Mesendoderm (in vitro differentiated cells): ENCODE data around the gene ERGIC1.

Experiments
- DNase-seq: peaks from one replicate; pipeline ENCODE4 v3.0.0; 2013
- H2AK5ac ChIP-seq: 2 replicates; pipeline ENCODE4 v1.6.1; 2013; ENCODE audit warnings: low read length, inconsistent platforms
- H2BK120ac ChIP-seq: 2 replicates; pipeline ENCODE4 v1.6.1; 2013; ENCODE audit warnings: low read depth, mild to moderate bottlenecking, low read length, moderate library complexity, mixed read lengths
- H2BK15ac ChIP-seq: replicated peaks from 2 replicates; pipeline ENCODE4 v1.6.1; 2013; ENCODE audit warnings: low read depth, mild to moderate bottlenecking, moderate library complexity
- H2BK5ac ChIP-seq: 2 replicates; pipeline ENCODE4 v1.6.1; 2013; ENCODE audit warnings: low read length, inconsistent platforms
- H3K18ac ChIP-seq: 2 replicates; pipeline ENCODE4 v1.6.1; 2013; ENCODE audit warnings: mild to moderate bottlenecking, low read length, mixed read lengths
- H3K23ac ChIP-seq: one replicate; pipeline ENCODE4 v1.6.1; 2013; ENCODE audit warnings: low read length
- H3K27ac ChIP-seq: 2 replicates; pipeline ENCODE4 v1.5.1; 2013; ENCODE audit warnings: low read depth, mild to moderate bottlenecking, inconsistent platforms, low read length, moderate library complexity
- H3K27me3 ChIP-seq: 2 replicates; pipeline ENCODE4 v1.6.1; 2013; ENCODE audit warnings: low read length, control low read depth, mild to moderate bottlenecking, inconsistent platforms; ENCODE audit not compliant: insufficient read depth, poor library complexity
- H3K36me3 ChIP-seq: 2 replicates; pipeline ENCODE4 v1.6.1; 2013; ENCODE audit warnings: low read length, inconsistent platforms; ENCODE audit not compliant: control insufficient read depth, insufficient read depth
- H3K4ac ChIP-seq: one replicate; pipeline ENCODE4 v1.6.1; 2013; ENCODE audit warnings: low read depth, mild to moderate bottlenecking, low read length, moderate library complexity
- H3K4me1 ChIP-seq: 2 replicates; pipeline ENCODE4 v1.6.1; 2013; ENCODE audit warnings: low read depth, low read length, inconsistent platforms; ENCODE audit not compliant: control insufficient read depth
- H3K4me2 ChIP-seq: 2 replicates; pipeline ENCODE4 v1.6.1; 2013; ENCODE audit warnings: low read length
- H3K4me3 ChIP-seq: 2 replicates; pipeline ENCODE4 v1.5.1; 2013; ENCODE audit warnings: mild to moderate bottlenecking, low read length
- H3K56ac ChIP-seq: one replicate; pipeline ENCODE4 v1.6.1; 2013; ENCODE audit warnings: low read length
- H3K79me1 ChIP-seq: 2 replicates; pipeline ENCODE4 v1.6.1; 2013; ENCODE audit warnings: low read length, inconsistent platforms
- H3K79me2 ChIP-seq: 2 replicates; pipeline ENCODE4 v1.6.1; 2013; ENCODE audit warnings: mild to moderate bottlenecking, low read length; ENCODE audit not compliant: control insufficient read depth, insufficient read depth
- H3K9ac ChIP-seq: 2 replicates; pipeline ENCODE4 v1.6.1; 2013; ENCODE audit warnings: low read length, inconsistent platforms
- H4K5ac ChIP-seq: one replicate; pipeline ENCODE4 v1.6.1; 2013; ENCODE audit warnings: low read length
- H4K8ac ChIP-seq: one replicate; pipeline ENCODE4 v1.6.1; 2013; ENCODE audit warnings: low read depth, mild to moderate bottlenecking, control low read depth, low read length, moderate library complexity
- WGBS: extraction: QIAGEN DNeasy Blood & Tissue Kit; methylation state at CpG from one replicate; pipeline ENCODE4 v1.1.7; 2013; ENCODE audit warnings: low lambda C conversion rate, missing lambda C conversion rate; ENCODE audit not compliant: insufficient coverage; ENCODE audit errors: extremely low coverage; 5-methylcytosine and 5-hydroxymethylcytosine counted together

The ERGIC1 gene

DNA sequence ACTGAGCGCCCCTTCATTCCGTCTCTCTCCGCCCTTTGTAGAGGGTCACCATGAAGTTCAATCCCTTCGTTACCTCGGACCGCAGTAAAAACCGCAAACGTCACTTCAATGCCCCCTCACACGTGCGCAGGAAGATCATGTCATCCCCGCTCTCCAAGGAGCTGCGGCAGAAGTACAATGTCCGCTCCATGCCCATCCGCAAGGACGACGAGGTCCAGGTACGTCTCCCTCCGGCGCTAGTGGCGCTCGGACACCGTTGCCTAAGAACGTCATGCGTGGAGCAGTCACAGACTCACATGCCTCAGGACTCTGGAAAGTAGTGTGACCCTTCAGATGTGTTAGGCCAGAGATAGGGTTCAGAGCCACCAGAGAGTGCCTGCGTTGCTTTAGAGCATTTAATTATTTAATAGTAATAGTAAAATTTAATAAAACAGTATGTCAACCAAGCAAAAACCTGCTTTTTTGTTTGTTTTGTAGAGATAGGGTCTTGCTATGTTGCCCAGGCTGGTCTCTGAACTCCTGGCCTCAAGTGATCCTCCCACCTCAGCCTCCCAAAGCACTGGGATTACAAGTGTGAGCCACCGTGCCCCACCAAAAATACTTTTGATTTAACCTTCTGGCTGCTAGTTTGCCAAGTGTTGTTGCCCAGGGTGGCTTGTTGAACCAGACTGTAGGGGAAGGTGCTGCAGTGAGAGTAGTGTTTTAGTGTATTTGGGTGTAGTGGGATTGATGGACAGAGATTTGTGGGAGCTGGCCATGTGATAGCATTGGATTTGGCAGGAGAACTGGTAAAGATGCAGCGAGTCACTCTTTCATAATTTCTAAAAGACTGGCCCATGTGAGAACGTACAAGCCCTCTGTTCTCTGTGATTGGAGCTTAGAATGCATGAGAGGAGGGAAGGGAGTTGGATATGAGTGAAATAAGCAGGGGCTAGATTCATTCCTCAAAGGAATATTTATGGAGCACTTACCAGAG, 126.1 kb downstream of the ERGIC1 start:
- Histone ChIP-seq H3K4ac (no peak overlapping the region), H3K9ac (peak overlapping the region; percentile 91), H3K79me2 (no peaks in the 10 kb centered on the region), H3K27me3 (no peaks in the 10 kb centered on the region), H2BK120ac (no peak overlapping the region), H3K79me1 (peaks cover 8% of the 10 kb centered on the region), H3K4me3 (peak overlapping the region; percentile 89), H2BK15ac (no peak overlapping the region), H4K5ac (no peak overlapping the region), H3K27ac (no peak overlapping the region), H3K36me3 (no peaks in the 10 kb centered on the region), H3K56ac (peak overlapping the region; percentile 97), H3K4me2 (peak overlapping the region; percentile 85), H4K8ac (peak overlapping the region; percentile 13), H3K18ac (no peak overlapping the region), H3K23ac (no peak overlapping the region), H3K4me1 (no peaks in the 10 kb centered on the region), H2AK5ac (no peak overlapping the region), H2BK5ac (no peak overlapping the region)
- DNase-seq: no peak
- WGBS: no CpG with 5 or more reads among the region's 28 CpGs

DNA sequence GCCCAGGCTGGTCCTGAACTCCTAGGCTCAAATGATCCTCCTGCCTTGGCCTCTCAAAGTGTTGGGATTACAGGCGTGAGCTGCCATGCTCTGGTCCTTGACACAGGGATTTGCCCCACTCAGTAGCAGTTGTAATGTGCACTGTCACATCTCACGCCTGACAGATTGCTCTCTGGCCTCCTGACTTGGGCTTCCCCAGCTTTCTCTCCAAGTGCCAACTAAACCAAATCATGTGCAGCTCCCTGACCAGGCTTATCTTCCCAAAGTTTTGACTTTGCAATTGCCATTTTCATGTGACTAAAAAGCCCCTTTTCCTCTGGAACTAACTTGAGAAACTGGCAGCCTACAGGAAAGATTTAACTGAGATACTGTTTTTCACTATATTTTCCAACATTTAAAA, 135.9 kb downstream of the ERGIC1 start:
- Histone ChIP-seq H3K18ac (no peak overlapping the region), H4K8ac (no peak overlapping the region), H3K4me2 (no peak overlapping the region), H3K36me3 (peaks cover 2% of the 10 kb centered on the region), H3K23ac (no peak overlapping the region), H3K79me2 (no peaks in the 10 kb centered on the region), H3K27ac (no peak overlapping the region), H3K27me3 (peaks cover 3% of the 10 kb centered on the region), H2BK15ac (no peak overlapping the region), H3K4me3 (no peak overlapping the region), H2AK5ac (no peak overlapping the region), H3K4me1 (no peaks in the 10 kb centered on the region), H3K9ac (no peak overlapping the region), H2BK120ac (no peak overlapping the region), H4K5ac (no peak overlapping the region), H3K79me1 (no peaks in the 10 kb centered on the region), H2BK5ac (no peak overlapping the region), H3K56ac (no peak overlapping the region), H3K4ac (no peak overlapping the region)
- no peak for DNase-seq
- WGBS: no CpG with 5 or more reads among the region's 2 CpGs

GRCh38 chr5:172971482-172971881, 137.4 kb downstream of the ERGIC1 start:
- no peak for DNase-seq
- no peak overlapping the region for H3K9ac ChIP-seq
- no CpG with 5 or more reads among the region's 3 CpGs for WGBS

GRCh38 chr5:172972552-172972951, 138.5 kb downstream of the ERGIC1 start:
- H3K56ac ChIP-seq: no peak overlapping the region
- H3K27me3 ChIP-seq: peaks cover 3% of the 10 kb centered on the region
- no peak overlapping the region for H3K4ac ChIP-seq
- no peak overlapping the region for H2BK15ac ChIP-seq
- no peaks in the 10 kb centered on the region for H3K4me1 ChIP-seq
- no peaks in the 10 kb centered on the region for H3K79me2 ChIP-seq
- no peaks in the 10 kb centered on the region for H3K36me3 ChIP-seq
- H3K4me2 ChIP-seq: no peak overlapping the region
- no peaks in the 10 kb centered on the region for H3K79me1 ChIP-seq
- H3K4me3 ChIP-seq: no peak overlapping the region
- no peak overlapping the region for H2BK120ac ChIP-seq
- H4K8ac ChIP-seq: no peak overlapping the region
- H3K9ac ChIP-seq: no peak overlapping the region
- H4K5ac ChIP-seq: no peak overlapping the region
- no peak overlapping the region for H2BK5ac ChIP-seq
- no peak overlapping the region for H3K23ac ChIP-seq
- WGBS: no CpG with 5 or more reads among the region's 5 CpGs
- H2AK5ac ChIP-seq: no peak overlapping the region
- H3K27ac ChIP-seq: no peak overlapping the region
- DNase-seq: no peak
- H3K18ac ChIP-seq: no peak overlapping the region

More at GRCh38 chr5:172971482-172971881, 137.4 kb downstream of the ERGIC1 start:
- no peak overlapping the region for H3K56ac ChIP-seq
- H3K18ac ChIP-seq: no peak overlapping the region
- H3K79me1 ChIP-seq: no peaks in the 10 kb centered on the region
- H2BK120ac ChIP-seq: no peak overlapping the region
- H3K36me3 ChIP-seq: no peaks in the 10 kb centered on the region
- H3K23ac ChIP-seq: no peak overlapping the region
- no peak overlapping the region for H3K4me2 ChIP-seq
- peaks cover 3% of the 10 kb centered on the region for H3K27me3 ChIP-seq
- no peak overlapping the region for H2AK5ac ChIP-seq
- H2BK15ac ChIP-seq: no peak overlapping the region
- no peak overlapping the region for H2BK5ac ChIP-seq
- H3K4ac ChIP-seq: no peak overlapping the region
- no peaks in the 10 kb centered on the region for H3K79me2 ChIP-seq
- no peak overlapping the region for H3K27ac ChIP-seq
- H3K4me1 ChIP-seq: no peaks in the 10 kb centered on the region
- H4K5ac ChIP-seq: no peak overlapping the region
- no peak overlapping the region for H3K4me3 ChIP-seq
- no peak overlapping the region for H4K8ac ChIP-seq

GRCh38 chr5:172973127-172973916, 139.3 kb downstream of the ERGIC1 start:
- WGBS: no CpG with 5 or more reads among the region's 3 CpGs
- Histone ChIP-seq H3K56ac (no peak overlapping the region), H3K18ac (no peak overlapping the region), H2BK5ac (no peak overlapping the region), H2BK120ac (no peak overlapping the region), H3K9ac (no peak overlapping the region), H2AK5ac (no peak overlapping the region), H3K36me3 (no peaks in the 10 kb centered on the region), H3K27ac (no peak overlapping the region), H4K8ac (no peak overlapping the region), H4K5ac (no peak overlapping the region), H3K27me3 (peaks cover 3% of the 10 kb centered on the region), H3K79me1 (no peaks in the 10 kb centered on the region), H3K4me3 (no peak overlapping the region), H3K79me2 (no peaks in the 10 kb centered on the region), H3K4me1 (no peaks in the 10 kb centered on the region), H3K23ac (no peak overlapping the region), H3K4me2 (no peak overlapping the region), H2BK15ac (no peak overlapping the region), H3K4ac (no peak overlapping the region)
- DNase-seq: no peak
